Tibial artery (tissue), 4 donors: ENCODE measurements around the gene RENBP.
"Not testable (repeated sequence)": the region's sequence is repeated elsewhere in the genome, so short reads cannot be mapped to it uniquely, and the experiment has no call there.

ENCODE experiments used
- DNase-seq, 2 donors: peaks; one replicate each; pipeline ENCODE4 v3.0.0-alpha.2; 2019
- H3K27ac ChIP-seq, 2 donors: fragments of 200-600 bp; sonication (generic) in 1 of 2; 1 replicate in 1 of 2; 2 replicates in 1 of 2; pipeline ENCODE4 v1.5.1; 2018 to 2019; ENCODE audit warnings: mild to moderate bottlenecking in 1 of 2
- H3K27me3 ChIP-seq, 2 donors: fragments of 200-600 bp; sonication (generic) in 1 of 2; one replicate each; pipeline versions ENCODE4 v1.5.1 to v1.6.0; 2016 to 2019
- H3K36me3 ChIP-seq, 3 donors: fragments of 200-600 bp; sonication (generic) in 2 of 3; one replicate each; pipeline ENCODE4 v1.5.1; 2016 to 2019; ENCODE audit warnings: mild to moderate bottlenecking in 2 of 3
- H3K4me1 ChIP-seq, 4 donors: fragments of 200-600 bp; sonication (generic) in 2 of 4; 1 replicate in 3 of 4; 2 replicates in 1 of 4; pipeline ENCODE4 v1.5.1; 2016 to 2019
- H3K4me3 ChIP-seq, 2 donors: fragments of 200-600 bp; sonication (generic) in 1 of 2; 1 replicate in 1 of 2; 2 replicates in 1 of 2; pipeline ENCODE4 v1.5.1; 2018 to 2019; ENCODE audit warnings: mild to moderate bottlenecking in 2 of 2
- H3K9me3 ChIP-seq, 3 donors: fragments of 200-600 bp; sonication (generic) in 1 of 3; one replicate each; pipeline ENCODE4 v1.5.1; 2016 to 2019
- CTCF ChIP-seq, 2 experiments: fragments of 200-600 bp in 1 of 2; fragments of 450-650 bp in 1 of 2; IDR thresholded peaks; one replicate each; pipeline ENCODE4 v1.5.1; 2017 to 2019; ENCODE audit warnings: antibody characterized with exemption in 2 of 2, mild to moderate bottlenecking in 1 of 2, moderate library complexity in 1 of 2
- intact Hi-C: fragments of 100-400 bp; cut with DNase I; formaldehyde crosslinking; loops from one replicate; pipeline ENCODE4 v1.15.0; 2023; ENCODE audit warnings: low total_unique reads

The RENBP gene

DNA sequence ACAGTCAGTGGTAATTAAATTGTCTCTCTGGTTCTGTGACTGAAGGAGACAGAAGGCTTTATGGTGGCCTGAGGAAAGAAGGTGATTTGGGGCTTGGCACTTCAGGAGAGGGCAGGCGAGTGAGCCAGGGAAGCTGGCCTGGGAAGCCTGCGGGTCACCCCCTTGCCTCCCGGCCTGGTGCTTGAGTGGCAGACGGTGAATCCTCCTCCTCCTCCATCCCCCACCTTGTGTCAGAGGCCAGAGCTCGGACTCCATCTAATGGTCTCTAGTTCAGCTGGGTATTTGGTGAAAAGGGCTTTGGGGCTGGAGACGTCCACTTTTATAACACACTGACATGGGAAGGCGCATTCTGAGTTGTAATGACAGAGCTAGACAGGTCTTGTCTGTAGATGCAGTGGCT lies 36.8 kb upstream of the RENBP start:
- Histone ChIP-seq H3K4me1 (peaks cover 0 to 9% (median 4%) of the 10 kb centered on the region in 4 donors), H3K36me3 (no peaks in the 10 kb centered on the region), H3K9me3 (no peaks in the 10 kb centered on the region), H3K27ac (no peak overlapping the region), H3K4me3 (no peak overlapping the region), H3K27me3 (no peaks in the 10 kb centered on the region)
- intact Hi-C loops, result no loop called here
- no peak for DNase-seq
- TF ChIP-seq CTCF (IDR thresholded peaks at IDR 0.05), result no peak

DNA sequence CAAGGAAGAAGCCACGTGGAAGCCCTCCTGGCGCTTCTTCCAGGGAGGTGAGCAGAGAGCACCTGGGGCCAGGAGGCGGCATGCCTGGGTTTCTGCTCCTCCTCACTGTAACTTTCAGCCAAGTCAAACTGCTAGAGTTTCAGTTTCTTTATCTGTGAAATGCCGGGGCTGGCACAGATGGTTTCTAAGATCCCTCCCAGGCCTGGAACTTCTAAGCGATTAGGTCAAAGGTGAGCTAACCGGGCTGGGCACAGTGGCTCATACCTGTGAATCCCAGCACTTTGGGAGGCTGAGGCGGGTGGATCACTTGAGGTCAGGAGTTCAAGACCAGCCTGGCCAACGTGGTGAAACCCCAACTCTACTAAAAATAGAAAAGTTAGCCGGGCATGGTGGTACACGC lies 36.0 kb upstream of the RENBP start:
- H3K4me1 ChIP-seq, H3K27me3 ChIP-seq, intact Hi-C loops, H3K27ac ChIP-seq, H3K4me3 ChIP-seq, H3K9me3 ChIP-seq, H3K36me3 ChIP-seq, DNase-seq: not testable (repeated sequence)

DNA sequence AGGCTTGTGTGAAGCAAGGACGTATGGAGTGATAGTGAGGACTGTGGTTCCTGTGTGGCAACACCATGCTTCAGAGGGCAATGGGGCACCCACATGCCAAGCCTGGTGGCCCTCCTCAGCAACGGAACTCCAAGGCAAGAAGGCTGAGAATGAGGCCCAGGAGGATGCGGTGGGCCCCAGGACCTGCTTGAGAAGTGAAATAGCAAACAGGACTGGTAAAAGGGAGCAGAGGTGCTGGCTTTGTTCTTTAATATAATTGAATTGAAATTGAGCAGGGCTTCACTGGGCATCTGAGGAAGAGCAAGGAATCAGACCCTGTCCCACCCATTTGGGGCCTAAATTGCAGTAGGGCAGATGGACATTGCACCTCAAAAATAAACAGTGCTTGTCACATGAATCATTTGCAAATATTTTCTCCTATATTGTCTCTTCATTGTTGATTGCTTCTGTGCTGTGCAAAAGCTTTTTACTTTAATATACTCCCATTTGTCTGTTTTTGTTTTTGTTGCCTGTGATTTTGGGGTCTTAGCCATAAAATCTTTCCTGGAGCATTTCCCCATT lies 30.4 kb upstream of the RENBP start:
- intact Hi-C loops, result no loop called here
- no peak for TF ChIP-seq CTCF (IDR thresholded peaks at IDR 0.05)
- Histone ChIP-seq H3K27ac (peak overlapping the region; percentile 98 to 99), H3K36me3 (no peaks in the 10 kb centered on the region), H3K4me1 (peaks cover 0 to 16% (median 13%) of the 10 kb centered on the region in 4 donors), H3K9me3 (peaks cover 0 to 3% (median 0%) of the 10 kb centered on the region in 3 donors), H3K27me3 (no peaks in the 10 kb centered on the region), H3K4me3 (no peak overlapping the region)
- DNase-seq, result no peak

DNA sequence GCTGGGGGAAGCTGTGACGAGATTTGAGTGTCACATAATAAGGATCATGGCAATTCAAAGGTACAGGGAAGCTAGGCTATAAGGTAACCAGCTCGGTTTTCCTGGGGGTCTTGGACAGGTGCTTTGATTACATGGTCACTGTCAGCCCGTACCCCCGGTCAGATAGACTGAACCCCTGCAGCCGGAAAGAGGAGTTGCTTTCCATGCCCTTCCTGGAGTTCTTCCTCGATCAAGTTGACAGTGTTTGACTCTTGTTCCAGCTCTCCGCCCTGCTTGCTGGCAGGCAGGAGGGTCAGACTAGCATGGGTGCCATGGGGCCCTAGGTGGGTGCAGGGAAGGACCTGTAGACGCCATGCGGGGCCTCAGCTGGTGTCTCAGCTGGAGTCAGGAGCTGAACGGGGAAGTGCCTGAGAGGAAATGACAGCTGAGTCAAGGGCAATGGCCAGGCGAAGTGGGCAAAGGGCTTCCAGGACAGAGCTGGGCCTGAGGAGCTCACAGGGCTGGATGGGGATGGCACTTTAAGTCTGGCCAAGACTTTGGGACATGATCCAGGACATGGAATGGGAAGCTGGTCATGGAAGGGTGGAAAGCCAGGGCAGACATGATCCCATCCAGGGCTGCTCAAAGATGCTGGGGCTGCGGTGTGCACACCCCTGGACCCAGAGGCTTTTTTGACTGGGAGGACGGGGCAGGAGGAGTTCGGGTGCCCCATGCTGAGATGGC lies 29.7 kb upstream of the RENBP start:
- Histone ChIP-seq H3K4me3 (peak overlapping the region in 1 of 2 donors; percentile 88), H3K27ac (peak overlapping the region; percentile 98 to 99), H3K4me1 (peaks cover 0 to 20% (median 17%) of the 10 kb centered on the region in 4 donors), H3K36me3 (no peaks in the 10 kb centered on the region), H3K9me3 (peaks cover 0 to 3% (median 0%) of the 10 kb centered on the region in 3 donors), H3K27me3 (no peaks in the 10 kb centered on the region)
- no peak for TF ChIP-seq CTCF (IDR thresholded peaks at IDR 0.05)
- intact Hi-C loops, result no loop called here
- no peak for DNase-seq

DNA sequence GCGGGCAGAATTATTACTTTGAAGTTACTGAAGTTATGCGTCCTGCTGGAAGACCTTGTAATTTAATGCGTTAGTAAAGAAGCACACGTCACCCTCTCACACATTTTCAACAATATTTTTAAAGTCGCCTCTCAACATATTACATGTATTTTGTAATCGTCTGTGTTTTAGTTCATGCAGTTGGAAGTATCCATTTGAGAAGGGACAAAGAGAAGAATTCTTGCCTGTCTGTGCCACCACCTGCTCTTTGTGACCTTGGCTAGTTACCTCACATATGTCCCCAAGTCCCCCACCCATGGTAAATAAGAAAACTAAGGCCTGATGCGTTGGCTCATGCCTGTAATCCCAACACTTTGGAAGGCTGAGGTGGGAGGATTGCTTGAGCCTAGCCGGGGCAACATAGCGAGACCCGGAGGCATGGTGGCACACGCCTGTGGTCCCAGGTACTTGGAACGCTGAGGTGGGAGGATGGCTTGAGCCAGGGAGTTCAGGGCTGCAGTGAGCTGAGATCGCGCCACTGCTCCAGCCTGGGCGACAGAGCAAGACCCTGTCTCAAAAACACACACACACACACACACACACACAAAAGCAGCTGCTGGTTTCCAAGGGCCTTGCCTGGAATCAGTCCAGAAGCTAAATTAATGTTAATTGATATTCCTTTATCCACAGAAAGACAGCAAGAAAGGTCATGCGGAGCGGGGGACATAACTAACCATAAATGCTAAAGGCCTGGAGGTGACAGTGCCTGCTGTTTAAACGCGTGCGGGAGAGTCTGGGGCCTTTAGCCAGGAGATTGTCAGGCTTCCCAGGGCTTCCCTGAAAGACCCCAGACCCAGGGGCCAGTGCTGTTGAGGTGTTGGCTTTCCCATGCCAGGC lies 28.9 kb upstream of the RENBP start:
- no peak for DNase-seq
- no peak for TF ChIP-seq CTCF (IDR thresholded peaks at IDR 0.05)
- Histone ChIP-seq H3K36me3 (no peaks in the 10 kb centered on the region), H3K9me3 (peaks cover 0 to 3% (median 0%) of the 10 kb centered on the region in 3 donors), H3K27me3 (no peaks in the 10 kb centered on the region), H3K27ac (peak overlapping the region; percentile 98 to 99), H3K4me1 (peaks cover 0 to 28% (median 23%) of the 10 kb centered on the region in 4 donors), H3K4me3 (peak overlapping the region; percentile 82 to 88)
- intact Hi-C loops, result no loop called here
